ENCODE results near the gene SCGB2B2. TPM values are rescaled to one million over a fixed set of nuclear protein-coding genes. Genes with fewer than 3 reads are reported as not detected.

The SCGB2B2 gene
- 0.22 TPM in 1 of 2 replicates, not detected in the other for polyA plus RNA-seq (2013)

- Histone ChIP-seq H3K14ac (ENCODE audit: low read length) (peak within 1 kb of the TSS; percentile 89), H3K79me1 (ENCODE audit: low read length) (peaks cover 9% of the 10 kb centered on the region), H2AK5ac (ENCODE audit: low read length) (no peak within 1 kb of the TSS), H4K12ac (ENCODE audit: low read depth, low read length) (peak within 1 kb of the TSS; percentile 86), H3K27me3 (ENCODE audit: insufficient read depth, low read length) (peaks cover 2% of the 10 kb centered on the region), H3K36me3 (ENCODE audit: control insufficient read depth in 1 of 2, insufficient read depth in 2 of 2, low read length in 2 of 2) (peaks cover 6 to 14% of the 10 kb centered on the region in 2 experiments), H3K18ac (ENCODE audit: low read length) (peak within 1 kb of the TSS; percentile 87), H3K4me1 (ENCODE audit: control insufficient read depth in 1 of 2, insufficient read depth in 2 of 2, low read length in 2 of 2) (peaks cover 3 to 6% of the 10 kb centered on the region in 2 experiments), H4K8ac (ENCODE audit: low read depth, low read length) (peak within 1 kb of the TSS; percentile 94), H3K79me2 (ENCODE audit: control insufficient read depth, insufficient read depth, low read length, poor library complexity) (peaks cover 8% of the 10 kb centered on the region), H3K23ac (ENCODE audit: low read length) (no peak within 1 kb of the TSS), H3K4me2 (ENCODE audit: low read length) (peak within 1 kb of the TSS; percentile 85), H3K9ac (ENCODE audit: low read length) (peak within 1 kb of the TSS; percentile 99), H2BK120ac (ENCODE audit: insufficient read depth, low read length, poor library complexity) (peak within 1 kb of the TSS; percentile 62), H3K27ac (ENCODE audit: low read depth, low read length) (peak within 1 kb of the TSS; percentile 94), H2BK5ac (ENCODE audit: low read depth, low read length, poor library complexity) (peak within 1 kb of the TSS; percentile 72), H3K9me3 (ENCODE audit: insufficient read depth, low read depth, low read length) (peaks cover 10% of the 10 kb centered on the region), H3K4ac (ENCODE audit: low read depth, low read length) (peak within 1 kb of the TSS; percentile 50), H3K4me3 (ENCODE audit: low read depth, low read length) (peak within 1 kb of the TSS; percentile 95), H2BK12ac (ENCODE audit: low read length) (no peak within 1 kb of the TSS), H4K91ac (ENCODE audit: low read depth, low read length) (peak within 1 kb of the TSS; percentile 86), H2AFZ (ENCODE audit: insufficient read depth, low read length, poor library complexity) (peak within 1 kb of the TSS; percentile 90)
- no peak for DNase-seq
- WGBS (ENCODE audit: extremely low coverage, insufficient coverage, insufficient read length) = no CpG with 5 or more reads among the region's 26 CpGs
These were observed at the start of gene SCGB2B2 for GRCh38 chr19:34676697-34677385. Gene SCGB2B2, minus strand, starts transcription at chr19:34677159. Its CDS starts 82,596 bp downstream, at chr19:34594563.

DNA sequence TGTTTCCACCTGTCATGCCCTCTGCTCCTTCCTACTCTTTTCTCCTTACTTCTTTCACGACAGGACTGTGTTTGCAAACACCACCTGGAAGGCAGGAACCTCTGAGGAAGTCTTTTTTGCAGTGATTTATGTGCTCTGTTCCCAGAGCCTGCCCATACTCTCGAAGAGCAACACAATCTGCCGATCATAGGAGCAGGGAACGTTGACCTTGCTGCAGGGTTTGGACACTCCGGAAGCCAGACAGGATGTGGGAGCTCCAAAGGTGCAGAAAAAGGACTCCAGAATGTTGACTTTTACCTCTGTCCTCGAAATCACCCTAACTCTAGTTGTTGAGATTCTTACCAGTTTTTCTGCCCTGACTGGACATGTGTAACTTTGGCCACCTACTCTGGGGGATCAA, 48.4 kb upstream of the SCGB2B2 start:
- Histone ChIP-seq H2BK120ac (ENCODE audit: insufficient read depth, low read length, poor library complexity) (no peak overlapping the region), H3K27me3 (ENCODE audit: insufficient read depth, low read length) (no peaks in the 10 kb centered on the region), H3K4ac (ENCODE audit: low read depth, low read length) (no peak overlapping the region), H2AFZ (ENCODE audit: insufficient read depth, low read length, poor library complexity) (no peak overlapping the region), H3K4me1 (ENCODE audit: control insufficient read depth in 1 of 2, insufficient read depth in 2 of 2, low read length in 2 of 2) (no peaks in the 10 kb centered on the region), H4K91ac (ENCODE audit: low read depth, low read length) (no peak overlapping the region), H2BK5ac (ENCODE audit: low read depth, low read length, poor library complexity) (no peak overlapping the region), H3K14ac (ENCODE audit: low read length) (no peak overlapping the region), H3K27ac (ENCODE audit: low read depth, low read length) (no peak overlapping the region), H2AK5ac (ENCODE audit: low read length) (no peak overlapping the region), H3K23ac (ENCODE audit: low read length) (no peak overlapping the region), H4K8ac (ENCODE audit: low read depth, low read length) (no peak overlapping the region), H2BK12ac (ENCODE audit: low read length) (no peak overlapping the region), H3K4me2 (ENCODE audit: low read length) (no peak overlapping the region), H3K4me3 (ENCODE audit: low read depth, low read length) (no peak overlapping the region), H3K18ac (ENCODE audit: low read length) (no peak overlapping the region), H4K12ac (ENCODE audit: low read depth, low read length) (no peak overlapping the region), H3K79me1 (ENCODE audit: low read length) (no peaks in the 10 kb centered on the region), H3K9ac (ENCODE audit: low read length) (no peak overlapping the region), H3K36me3 (ENCODE audit: control insufficient read depth in 1 of 2, insufficient read depth in 2 of 2, low read length in 2 of 2) (no peaks in the 10 kb centered on the region), H3K79me2 (ENCODE audit: control insufficient read depth, insufficient read depth, low read length, poor library complexity) (no peaks in the 10 kb centered on the region), H3K9me3 (ENCODE audit: insufficient read depth, low read depth, low read length) (peaks cover 16% of the 10 kb centered on the region)
- DNase-seq = no peak
- no CpG with 5 or more reads among the region's 6 CpGs for WGBS (ENCODE audit: extremely low coverage, insufficient coverage, insufficient read length)

DNA sequence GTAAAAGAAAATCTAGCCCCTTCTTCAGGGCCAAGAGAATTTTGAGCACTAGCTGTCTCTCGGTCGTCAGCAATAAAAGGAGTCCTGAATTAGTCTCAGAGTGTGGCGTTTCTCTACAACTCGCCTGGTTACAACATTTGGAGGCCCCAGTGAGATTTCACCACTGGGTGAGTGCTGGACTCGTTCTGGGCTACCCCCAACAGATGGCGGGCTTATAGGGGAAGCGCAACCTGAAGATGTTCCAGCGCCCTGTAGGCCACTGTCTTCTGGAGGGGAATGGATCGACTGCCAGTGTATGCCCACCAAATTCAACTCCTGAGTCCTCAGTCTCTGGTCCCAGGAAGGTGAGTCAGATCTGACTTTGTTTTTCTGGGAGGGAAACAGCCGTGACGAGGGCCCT, 45.4 kb upstream of the SCGB2B2 start:
- no peak overlapping the region for H3K4me3 ChIP-seq (ENCODE audit: low read depth, low read length)
- no peak overlapping the region for H3K18ac ChIP-seq (ENCODE audit: low read length)
- no peak for DNase-seq
- H3K4me2 ChIP-seq (ENCODE audit: low read length) = no peak overlapping the region
- H2BK5ac ChIP-seq (ENCODE audit: low read depth, low read length, poor library complexity) = no peak overlapping the region
- H4K8ac ChIP-seq (ENCODE audit: low read depth, low read length) = no peak overlapping the region
- no peaks in the 10 kb centered on the region for H3K4me1 ChIP-seq (ENCODE audit: control insufficient read depth in 1 of 2, insufficient read depth in 2 of 2, low read length in 2 of 2)
- no peak overlapping the region for H3K4ac ChIP-seq (ENCODE audit: low read depth, low read length)
- no CpG with 5 or more reads among the region's 11 CpGs for WGBS (ENCODE audit: extremely low coverage, insufficient coverage, insufficient read length)
- H3K9ac ChIP-seq (ENCODE audit: low read length) = no peak overlapping the region
- no peak overlapping the region for H2AK5ac ChIP-seq (ENCODE audit: low read length)
- H3K27me3 ChIP-seq (ENCODE audit: insufficient read depth, low read length) = no peaks in the 10 kb centered on the region
- no peak overlapping the region for H2BK120ac ChIP-seq (ENCODE audit: insufficient read depth, low read length, poor library complexity)
- no peak overlapping the region for H3K27ac ChIP-seq (ENCODE audit: low read depth, low read length)
- no peak overlapping the region for H2AFZ ChIP-seq (ENCODE audit: insufficient read depth, low read length, poor library complexity)
- H3K14ac ChIP-seq (ENCODE audit: low read length) = no peak overlapping the region
- no peaks in the 10 kb centered on the region for H3K79me2 ChIP-seq (ENCODE audit: control insufficient read depth, insufficient read depth, low read length, poor library complexity)
- no peaks in the 10 kb centered on the region for H3K79me1 ChIP-seq (ENCODE audit: low read length)
- H2BK12ac ChIP-seq (ENCODE audit: low read length) = no peak overlapping the region
- H4K91ac ChIP-seq (ENCODE audit: low read depth, low read length) = no peak overlapping the region
- H3K9me3 ChIP-seq (ENCODE audit: insufficient read depth, low read depth, low read length) = peaks cover 16% of the 10 kb centered on the region
- H3K23ac ChIP-seq (ENCODE audit: low read length) = no peak overlapping the region
- no peaks in the 10 kb centered on the region for H3K36me3 ChIP-seq (ENCODE audit: control insufficient read depth in 1 of 2, insufficient read depth in 2 of 2, low read length in 2 of 2)
- no peak overlapping the region for H4K12ac ChIP-seq (ENCODE audit: low read depth, low read length)

GRCh38 chr19:34715357-34715756, 38.4 kb upstream of the SCGB2B2 start:
- Histone ChIP-seq H3K79me1 (ENCODE audit: low read length) (no peaks in the 10 kb centered on the region), H3K4me2 (ENCODE audit: low read length) (no peak overlapping the region), H2AK5ac (ENCODE audit: low read length) (no peak overlapping the region), H2BK5ac (ENCODE audit: low read depth, low read length, poor library complexity) (no peak overlapping the region), H2BK120ac (ENCODE audit: insufficient read depth, low read length, poor library complexity) (no peak overlapping the region), H3K4me3 (ENCODE audit: low read depth, low read length) (no peak overlapping the region), H2AFZ (ENCODE audit: insufficient read depth, low read length, poor library complexity) (no peak overlapping the region), H3K79me2 (ENCODE audit: control insufficient read depth, insufficient read depth, low read length, poor library complexity) (no peaks in the 10 kb centered on the region), H3K4me1 (ENCODE audit: control insufficient read depth in 1 of 2, insufficient read depth in 2 of 2, low read length in 2 of 2) (no peaks in the 10 kb centered on the region), H4K8ac (ENCODE audit: low read depth, low read length) (no peak overlapping the region), H4K91ac (ENCODE audit: low read depth, low read length) (no peak overlapping the region), H3K18ac (ENCODE audit: low read length) (no peak overlapping the region), H3K9me3 (ENCODE audit: insufficient read depth, low read depth, low read length) (peaks cover 11% of the 10 kb centered on the region), H3K36me3 (ENCODE audit: control insufficient read depth in 1 of 2, insufficient read depth in 2 of 2, low read length in 2 of 2) (no peaks in the 10 kb centered on the region), H2BK12ac (ENCODE audit: low read length) (no peak overlapping the region), H3K4ac (ENCODE audit: low read depth, low read length) (no peak overlapping the region), H3K27me3 (ENCODE audit: insufficient read depth, low read length) (no peaks in the 10 kb centered on the region), H4K12ac (ENCODE audit: low read depth, low read length) (no peak overlapping the region), H3K9ac (ENCODE audit: low read length) (no peak overlapping the region), H3K14ac (ENCODE audit: low read length) (no peak overlapping the region), H3K23ac (ENCODE audit: low read length) (no peak overlapping the region), H3K27ac (ENCODE audit: low read depth, low read length) (no peak overlapping the region)
- no peak for DNase-seq
